AG20443 (cell line): Measurements from ENCODE around the gene CNNM4.

ENCODE experiments used
- DNase-seq: peaks from one replicate; pipeline ENCODE4 v3.0.0; 2012; ENCODE audit warnings: low spot score, mixed read lengths

CNNM4 gene

GRCh38 chr2:96811917-96812316, 51.2 kb downstream of the CNNM4 start:
- DNase-seq, result peak; percentile 59

DNA sequence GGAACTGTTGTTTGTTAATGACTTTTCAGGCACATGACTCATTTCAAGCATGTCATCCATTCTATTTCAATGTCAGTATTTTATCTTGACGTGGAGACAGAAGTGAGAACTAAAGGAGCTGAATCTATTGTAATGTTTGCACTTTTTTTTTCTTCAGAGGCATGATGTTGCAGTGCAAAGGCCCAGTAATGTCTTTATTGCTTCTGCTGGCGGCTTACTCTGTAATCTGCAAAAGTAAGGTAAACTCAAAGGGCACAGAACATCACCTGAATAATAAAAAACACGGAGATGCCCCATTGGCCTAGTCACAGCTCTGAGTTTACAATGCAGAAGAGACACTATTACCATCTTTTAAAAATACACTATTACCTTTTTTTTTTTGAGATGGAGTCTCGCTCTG, 53.0 kb downstream of the CNNM4 start:
- DNase-seq, result no peak

DNA sequence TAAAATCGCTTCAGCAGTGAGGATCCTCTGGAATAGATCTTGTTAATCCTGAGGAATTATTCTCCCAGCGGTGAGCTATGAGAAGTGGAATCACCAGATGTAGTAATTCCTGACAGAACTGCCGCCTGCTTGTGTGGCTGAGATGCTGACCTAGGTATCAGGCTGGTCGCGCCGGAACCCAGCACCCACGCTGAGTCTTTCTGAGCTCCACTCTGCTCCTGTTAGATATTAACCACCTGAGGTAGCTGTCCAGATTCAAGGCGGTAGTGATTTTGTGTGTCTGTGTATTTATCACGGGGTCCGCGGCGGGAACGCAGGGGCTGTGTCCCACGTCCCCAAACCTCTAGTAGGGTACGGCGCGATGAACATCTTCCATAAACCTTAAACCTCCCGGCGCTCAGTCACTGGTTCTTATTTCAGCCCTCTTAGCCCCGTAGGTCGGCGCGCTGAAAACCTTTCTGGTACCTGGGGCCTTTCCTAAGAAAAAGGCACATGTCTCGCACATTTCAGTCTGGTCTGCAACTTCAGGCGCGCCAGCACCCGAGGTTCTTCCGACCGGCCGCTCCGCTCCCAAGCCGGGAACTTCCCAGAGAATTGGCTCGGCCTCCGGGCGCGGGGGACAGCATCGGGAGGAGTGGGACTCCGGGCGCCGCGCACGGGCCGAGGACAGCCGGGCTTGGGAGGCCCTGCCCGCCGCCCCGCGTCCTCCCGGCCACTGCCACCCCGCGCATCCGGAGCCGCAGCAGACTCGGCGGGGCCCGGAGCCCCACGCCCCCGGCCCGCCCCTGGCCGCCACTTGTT, 54.8 kb downstream of the CNNM4 start:
- DNase-seq, result peak; percentile 45

- peak; percentile 99 for DNase-seq
Measured at GRCh38 chr2:96816127-96816835, 55.6 kb downstream of the CNNM4 start, which contains the start of gene CNNM3. CNNM3 (plus strand) TSS chr2:96816268; CDS start chr2:96816278, 10 bp downstream.

GRCh38 chr2:96816836-96817702, 56.4 kb downstream of the CNNM4 start:
- DNase-seq, result no peak

GRCh38 chr2:96817882-96818281, 57.2 kb downstream of the CNNM4 start:
- DNase-seq, result no peak

- DNase-seq, result no peak
Measured at GRCh38 chr2:96819128-96819875, 58.6 kb downstream of the CNNM4 start.

- DNase-seq, result no peak
Measured at GRCh38 chr2:96819876-96820511, 59.3 kb downstream of the CNNM4 start.

DNA sequence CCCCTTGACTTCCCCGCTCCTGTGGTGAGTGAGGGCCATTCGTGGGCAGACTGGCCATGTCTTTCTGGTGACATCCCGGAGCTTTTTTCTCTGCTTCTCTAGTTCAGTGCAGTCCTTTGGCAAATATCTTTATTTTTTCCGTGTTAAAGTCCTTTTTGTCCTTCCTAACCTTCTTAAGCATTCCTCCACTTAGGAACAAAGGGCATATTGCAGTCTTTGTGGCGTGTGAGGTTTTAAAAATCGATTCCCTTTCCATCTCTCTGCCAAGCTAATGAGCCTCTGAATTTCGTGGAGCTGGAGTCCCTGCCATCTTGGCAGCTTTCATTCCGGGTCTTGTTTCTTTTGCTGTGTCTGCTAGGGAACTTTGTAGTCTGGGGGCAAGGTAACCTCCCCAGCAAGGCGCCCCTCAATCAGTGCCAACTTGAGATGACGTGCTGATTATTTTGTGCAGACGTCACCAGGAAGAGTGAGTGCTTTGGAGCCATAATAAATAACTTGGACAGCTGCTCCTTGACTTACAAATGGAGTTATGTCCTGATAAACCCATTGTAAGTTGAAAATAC, 60.5 kb downstream of the CNNM4 start:
- DNase-seq, result no peak

DNA sequence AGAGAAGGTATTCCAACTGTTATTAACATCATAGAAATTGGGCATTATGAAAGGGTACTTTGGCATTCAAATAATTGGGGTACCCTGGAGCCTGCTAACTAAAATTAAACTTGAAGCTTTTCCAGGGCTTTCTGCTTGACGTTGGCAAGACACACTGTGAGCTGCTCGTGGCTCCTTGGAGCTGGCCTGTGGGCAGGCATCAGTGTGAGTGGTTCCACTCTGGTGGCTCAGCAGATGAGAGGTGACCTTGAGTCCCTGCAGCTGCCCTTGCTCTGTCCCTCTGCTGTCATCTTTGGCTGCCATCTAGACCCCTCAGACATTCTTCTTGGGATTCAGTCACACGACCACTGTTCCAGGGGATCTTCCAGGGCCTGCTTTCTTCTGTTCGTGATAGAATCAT, 62.1 kb downstream of the CNNM4 start:
- DNase-seq, result no peak

DNA sequence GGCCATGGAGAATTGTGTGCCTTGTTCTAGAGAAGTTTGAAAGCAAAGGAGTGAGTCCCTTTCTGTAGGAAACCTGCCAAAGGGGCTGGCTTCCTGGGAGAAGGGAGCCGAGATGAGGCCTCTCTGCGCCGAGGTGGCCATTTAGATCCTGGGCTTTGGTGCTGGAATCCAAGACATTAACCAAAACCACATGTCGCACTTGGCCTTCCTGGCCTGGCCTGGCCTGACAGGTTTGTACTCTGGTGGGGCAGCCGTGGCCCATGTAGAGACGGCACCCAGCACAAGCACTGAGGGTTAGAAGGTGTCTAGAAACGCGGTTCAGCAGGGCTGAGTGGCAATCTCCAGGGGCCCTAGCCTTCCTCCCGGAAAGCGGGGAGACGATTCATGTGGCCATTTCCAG, 62.5 kb downstream of the CNNM4 start:
- no peak for DNase-seq

DNA sequence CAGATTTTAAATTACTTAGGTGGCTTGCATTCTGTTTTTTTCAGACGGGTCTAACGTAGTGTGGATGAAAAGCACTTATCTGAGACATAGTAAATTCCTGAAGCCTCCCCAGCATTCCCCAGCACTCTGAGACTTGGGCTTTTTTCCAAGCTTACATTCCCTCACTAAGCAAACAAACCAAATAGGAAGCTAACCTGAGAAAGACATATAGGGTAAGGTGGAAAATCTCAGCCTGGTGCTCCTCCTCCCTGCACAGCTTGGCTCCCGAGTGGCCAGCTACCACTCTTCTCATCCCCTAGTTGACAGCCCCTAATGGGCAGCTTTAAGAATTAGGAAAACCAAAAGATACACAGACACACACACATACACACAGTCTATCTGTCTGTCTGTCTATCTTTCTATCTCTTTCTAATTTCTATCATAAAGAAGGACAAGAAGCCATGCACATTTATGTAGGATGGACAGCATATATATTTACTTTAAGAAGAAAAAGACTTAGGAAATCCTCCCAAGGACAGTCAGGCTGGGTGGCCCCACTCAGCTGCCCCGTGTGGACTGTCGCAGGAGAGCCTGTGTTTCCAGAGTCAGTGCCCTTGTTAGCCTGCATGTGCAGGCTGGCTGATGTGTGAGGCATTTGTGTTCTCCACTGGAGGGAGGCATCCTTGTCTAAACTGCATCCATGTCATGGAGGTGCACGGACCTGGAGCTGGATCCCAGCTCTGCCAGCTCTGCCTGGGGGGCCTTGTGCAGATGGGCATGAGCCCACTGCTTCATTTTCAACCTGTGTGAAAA, 63.6 kb downstream of the CNNM4 start:
- DNase-seq, result no peak

- DNase-seq, result no peak
Measured at GRCh38 chr2:96825057-96825456, 64.4 kb downstream of the CNNM4 start.

DNA sequence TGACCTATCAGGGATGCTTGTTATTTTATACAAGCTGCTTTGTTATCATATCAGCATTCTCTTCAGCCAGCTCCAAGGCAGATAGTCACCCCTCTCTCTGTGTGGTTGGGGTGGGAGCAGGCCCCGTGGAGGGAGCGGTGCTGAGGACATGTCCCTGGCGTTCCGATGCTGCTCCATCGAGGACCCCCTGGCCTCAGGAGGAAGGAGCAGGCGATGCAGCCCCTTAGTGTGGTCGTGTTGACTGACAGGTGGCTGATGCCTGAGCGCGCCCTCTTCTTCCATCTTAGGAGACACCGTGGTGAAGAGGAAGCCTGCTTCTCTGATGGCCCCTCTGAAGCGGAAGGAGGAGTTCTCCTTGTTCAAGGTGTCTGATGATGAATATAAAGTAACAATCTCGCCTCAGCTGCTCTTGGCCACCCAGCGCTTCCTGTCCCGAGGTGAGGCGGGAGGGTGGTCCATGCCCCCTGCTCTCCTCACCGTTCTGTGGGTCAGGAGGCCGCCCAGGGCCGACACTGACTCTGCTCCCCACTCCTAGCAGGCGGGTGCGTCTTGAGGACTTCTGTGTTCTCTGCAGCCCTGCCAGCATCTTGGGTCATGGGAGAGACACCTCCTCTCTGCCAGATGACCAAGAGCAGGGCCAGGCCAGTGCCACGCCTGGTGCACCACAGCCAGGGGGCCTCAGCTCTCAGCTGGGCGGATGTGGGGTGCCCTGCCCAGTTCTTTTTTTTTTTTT, 66.0 kb downstream of the CNNM4 start:
- DNase-seq, result no peak

DNA sequence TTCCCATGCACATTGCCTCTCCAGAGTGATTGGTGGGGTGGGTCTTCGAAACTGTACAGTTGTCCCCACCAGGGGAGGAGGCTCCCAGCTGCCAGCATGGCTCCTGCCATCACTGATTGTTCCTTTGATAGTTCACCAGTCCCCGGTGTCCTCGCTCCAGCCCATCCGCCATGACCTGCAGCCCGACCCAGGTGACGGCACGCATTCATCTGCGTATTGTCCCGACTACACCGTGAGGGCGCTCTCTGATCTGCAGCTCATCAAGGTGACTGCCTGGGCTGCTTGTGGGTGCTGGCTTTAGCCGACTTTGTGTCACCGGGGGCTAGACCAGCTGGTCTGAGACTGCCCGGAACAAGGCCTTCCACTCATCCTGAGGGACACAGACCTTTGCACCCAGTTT, 67.7 kb downstream of the CNNM4 start:
- DNase-seq, result no peak

- no peak for DNase-seq
Measured at GRCh38 chr2:96828874-96829273, 68.2 kb downstream of the CNNM4 start.

DNA sequence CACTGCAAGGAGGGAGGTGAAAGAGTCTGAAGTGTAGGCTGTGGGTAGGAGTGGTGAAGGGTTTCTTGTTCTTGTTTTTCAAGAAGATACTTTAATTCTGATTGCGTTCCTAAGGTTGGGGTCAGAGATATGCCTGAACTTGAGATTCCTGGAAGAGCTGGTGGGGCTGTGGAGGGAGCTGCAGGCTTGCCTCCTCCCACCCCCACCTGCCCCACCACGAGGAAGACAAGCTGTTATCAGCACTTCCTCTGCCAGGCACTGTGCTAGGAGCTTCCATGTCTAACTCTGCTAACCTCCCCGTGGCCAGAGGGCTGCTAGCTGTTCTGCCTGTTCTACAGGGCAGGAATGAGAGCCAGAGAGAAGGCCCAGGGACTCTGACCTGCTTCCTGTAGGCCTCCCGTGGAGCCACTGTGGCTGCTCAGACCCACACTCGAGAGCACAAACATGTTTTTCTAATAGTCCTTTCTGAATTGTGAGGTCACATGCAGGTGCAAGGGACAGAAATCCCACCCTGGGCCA, 69.4 kb downstream of the CNNM4 start:
- no peak for DNase-seq

- DNase-seq, result peak; percentile 33
Measured at GRCh38 chr2:96831679-96832078, 71.0 kb downstream of the CNNM4 start.

- no peak for DNase-seq
Measured at GRCh38 chr2:96832408-96832753, 71.7 kb downstream of the CNNM4 start.
